Measurements from ENCODE around the gene INKA2.

- no peak for TF ChIP-seq CTCF (conservative IDR thresholded peaks at IDR 0.05; ENCODE audit: low read depth, low read length)
- no peak for TF ChIP-seq RFX5 (IDR thresholded peaks at IDR 0.05; ENCODE audit: low read depth, low read length)
- no peak for TF ChIP-seq FOS (IDR thresholded peaks at IDR 0.05; ENCODE audit: low read depth, low read length)
- TF ChIP-seq POLR2A (IDR thresholded peaks at IDR 0.05; ENCODE audit: low read depth, low read length): no peak
- TF ChIP-seq MAFK (IDR thresholded peaks at IDR 0.05; ENCODE audit: low read depth, low read length): no peak
- TF ChIP-seq CEBPB (IDR thresholded peaks at IDR 0.05; ENCODE audit: low read depth, low read length): no peak
Observed at GRCh38 chr1:111762332-111762731, 23.1 kb upstream of the INKA2 start.
